Measurements from ENCODE around the gene ERC2. TPM values are rescaled to one million over a fixed set of nuclear protein-coding genes. Genes with fewer than 3 reads are reported as not detected.

ERC2 gene
- total RNA-seq, 2 donors from 2014 or later: 0.14 TPM; not detected in 1

- DNase-seq: no peak
- ATAC-seq: no peak
- intact Hi-C loops (cut with DNase I, micrococcal nuclease): no loop called here
These were observed 248.1 kb downstream of the ERC2 start for GRCh38 chr3:56219894-56220805.

GRCh38 chr3:56209982-56210751 lies 258.1 kb downstream of the ERC2 start:
- DNase-seq (no peak), ATAC-seq (no peak)
- intact Hi-C loops (cut with DNase I, micrococcal nuclease): no loop called here

GRCh38 chr3:56207922-56208321 lies 260.3 kb downstream of the ERC2 start:
- DNase-seq (no peak), ATAC-seq (no peak)
- intact Hi-C loops (cut with DNase I, micrococcal nuclease): no loop called here

- intact Hi-C loops (cut with DNase I, micrococcal nuclease): no loop called here
- DNase-seq (no peak), ATAC-seq (no peak)
These were observed 262.9 kb downstream of the ERC2 start for GRCh38 chr3:56205406-56205805.

GRCh38 chr3:56202997-56203396 lies 265.3 kb downstream of the ERC2 start:
- intact Hi-C loops (cut with DNase I, micrococcal nuclease): no loop called here
- no peak for ATAC-seq
- no peak for DNase-seq

- intact Hi-C loops (cut with DNase I, micrococcal nuclease): no loop called here
- ATAC-seq: no peak
- no peak for DNase-seq
These were observed 266.9 kb downstream of the ERC2 start for GRCh38 chr3:56201407-56201806.

GRCh38 chr3:56200251-56200650 lies 268.0 kb downstream of the ERC2 start:
- ATAC-seq (no peak), DNase-seq (no peak)
- intact Hi-C loops (cut with DNase I, micrococcal nuclease): no loop called here

- DNase-seq (no peak), ATAC-seq (no peak)
- intact Hi-C loops (cut with DNase I, micrococcal nuclease): no loop called here
These were observed 270.3 kb downstream of the ERC2 start for GRCh38 chr3:56197991-56198390.

- DNase-seq (no peak), ATAC-seq (no peak)
- intact Hi-C loops (cut with DNase I, micrococcal nuclease): no loop called here
These were observed 270.9 kb downstream of the ERC2 start for GRCh38 chr3:56197259-56197965.

GRCh38 chr3:56196700-56197099 lies 271.6 kb downstream of the ERC2 start:
- DNase-seq: no peak
- no peak for ATAC-seq
- intact Hi-C loops (cut with DNase I, micrococcal nuclease): no loop called here

- ATAC-seq (no peak), DNase-seq (no peak)
- intact Hi-C loops (cut with DNase I, micrococcal nuclease): no loop called here
These were observed 274.7 kb downstream of the ERC2 start for GRCh38 chr3:56193519-56193918.

GRCh38 chr3:56192001-56192400 lies 276.3 kb downstream of the ERC2 start:
- DNase-seq (no peak), ATAC-seq (no peak)
- intact Hi-C loops (cut with DNase I, micrococcal nuclease): no loop called here

- peak; percentile 26 for ATAC-seq
- intact Hi-C loops (cut with DNase I, micrococcal nuclease): no loop called here
- DNase-seq: no peak
These were observed 277.4 kb downstream of the ERC2 start for GRCh38 chr3:56190771-56191305.

GRCh38 chr3:56190130-56190529 lies 278.1 kb downstream of the ERC2 start:
- DNase-seq (no peak), ATAC-seq (no peak)
- intact Hi-C loops (cut with DNase I, micrococcal nuclease): no loop called here

GRCh38 chr3:56189536-56189935 lies 278.7 kb downstream of the ERC2 start:
- ATAC-seq: no peak
- intact Hi-C loops (cut with DNase I, micrococcal nuclease): no loop called here

GRCh38 chr3:56188201-56188600 lies 280.1 kb downstream of the ERC2 start:
- intact Hi-C loops (cut with DNase I, micrococcal nuclease): no loop called here
- DNase-seq (no peak), ATAC-seq (no peak)

More at GRCh38 chr3:56189536-56189935, 278.7 kb downstream of the ERC2 start:
- no peak for DNase-seq

- ATAC-seq: no peak
- intact Hi-C loops (cut with DNase I, micrococcal nuclease): no loop called here
- no peak for DNase-seq
These were observed 281.2 kb downstream of the ERC2 start for GRCh38 chr3:56187051-56187450.

GRCh38 chr3:56185827-56186226 lies 282.4 kb downstream of the ERC2 start:
- no peak for ATAC-seq
- intact Hi-C loops (cut with DNase I, micrococcal nuclease): no loop called here
- DNase-seq: no peak

GRCh38 chr3:56183529-56183928 lies 284.7 kb downstream of the ERC2 start:
- intact Hi-C loops (cut with DNase I, micrococcal nuclease): no loop called here
- DNase-seq (no peak), ATAC-seq (no peak)
